Endodermal cell (in vitro differentiated cells): ENCODE data around the gene RAB3D. TPM values are rescaled to one million over a fixed set of nuclear protein-coding genes. Genes with fewer than 3 reads are reported as not detected.

Experiments
- DNase-seq: peaks from one replicate; pipeline ENCODE4 v3.0.0-alpha.2; 2017
- H3K27ac ChIP-seq: 2 replicates; pipeline ENCODE4 v1.5.1; 2013; ENCODE audit warnings: mild to moderate bottlenecking, low read depth, low read length, moderate library complexity
- H3K27me3 ChIP-seq: 2 replicates; pipeline ENCODE4 v1.6.1; 2013; ENCODE audit warnings: mild to moderate bottlenecking, low read length, moderate library complexity; ENCODE audit not compliant: insufficient read depth, control insufficient read depth, poor library complexity, severe bottlenecking
- H3K36me3 ChIP-seq: 2 replicates; pipeline ENCODE4 v1.7.0; 2013; ENCODE audit warnings: mild to moderate bottlenecking, low read length, moderate library complexity; ENCODE audit not compliant: control insufficient read depth, insufficient read depth
- H3K4me1 ChIP-seq: one replicate; pipeline ENCODE4 v1.7.0; 2013; ENCODE audit warnings: low read length; ENCODE audit not compliant: control insufficient read depth, insufficient read depth
- H3K4me3 ChIP-seq: 2 replicates; pipeline ENCODE4 v1.5.1; 2013; ENCODE audit warnings: mild to moderate bottlenecking, low read length, moderate library complexity
- H3K9ac ChIP-seq: 2 replicates; pipeline ENCODE4 v1.6.1; 2013; ENCODE audit warnings: mild to moderate bottlenecking, low read length, moderate library complexity; ENCODE audit not compliant: poor library complexity, severe bottlenecking; ENCODE audit errors: extremely low read depth
- H3K9me3 ChIP-seq: 2 replicates; pipeline ENCODE4 v1.6.1; 2013; ENCODE audit warnings: mild to moderate bottlenecking, low read length, moderate library complexity; ENCODE audit not compliant: control insufficient read depth
- H3K27ac Mint-ChIP-seq: 2 replicates; pipeline ENCODE4 v1.8.0; 2020; ENCODE audit warnings: mixed read lengths
- H3K27me3 Mint-ChIP-seq: 2 replicates; pipeline ENCODE4 v1.8.0; 2021; ENCODE audit warnings: mild to moderate bottlenecking, mixed read lengths; ENCODE audit not compliant: insufficient read depth
- H3K36me3 Mint-ChIP-seq: 2 replicates; pipeline ENCODE4 v1.8.0; 2020; ENCODE audit warnings: low read depth, mixed read lengths
- H3K4me1 Mint-ChIP-seq: 2 replicates; pipeline ENCODE4 v1.8.0; 2020; ENCODE audit warnings: mixed read lengths
- H3K4me3 Mint-ChIP-seq: 2 replicates; pipeline ENCODE4 v1.8.0; 2020; ENCODE audit warnings: mild to moderate bottlenecking, moderate library complexity, mixed read lengths
- H3K9me3 Mint-ChIP-seq: 2 replicates; pipeline ENCODE4 v1.8.0; 2020; ENCODE audit warnings: mild to moderate bottlenecking, mixed read lengths
- WGBS, 2 experiments: methylation state at CpG; one replicate each; pipeline versions ENCODE4 v1.1.5 to v1.1.7; 2013; ENCODE audit warnings: missing lambda C conversion rate in 2 of 2, mixed read lengths in 1 of 2; ENCODE audit not compliant: insufficient coverage in 1 of 2, insufficient read length in 1 of 2; 5-methylcytosine and 5-hydroxymethylcytosine counted together
- total RNA-seq, 2 donors: library from RNA; stranded (reverse); fragmentation: NEBNext Ultra II Directional in 1 of 2; extraction: Animal tissue kit (Norgen Biotek cat#: 25700) in 1 of 2; gene quantifications; 2 replicates in 1 of 2; 3 replicates in 1 of 2; pipeline ENCODE4 v1.2.1, GENCODE V29; 2021
- TF ChIP-seq, protein P1 (sequence below): fragments of 200-600 bp; sonication (generic); conservative IDR thresholded peaks from 2 replicates; pipeline ENCODE4 v1.5.0; 2021; ENCODE audit warnings: antibody characterized with exemption, mild to moderate bottlenecking

Gene RAB3D
- total RNA-seq, 2 donors from 2014 or later = 37.2 to 43.2 TPM

DNA sequence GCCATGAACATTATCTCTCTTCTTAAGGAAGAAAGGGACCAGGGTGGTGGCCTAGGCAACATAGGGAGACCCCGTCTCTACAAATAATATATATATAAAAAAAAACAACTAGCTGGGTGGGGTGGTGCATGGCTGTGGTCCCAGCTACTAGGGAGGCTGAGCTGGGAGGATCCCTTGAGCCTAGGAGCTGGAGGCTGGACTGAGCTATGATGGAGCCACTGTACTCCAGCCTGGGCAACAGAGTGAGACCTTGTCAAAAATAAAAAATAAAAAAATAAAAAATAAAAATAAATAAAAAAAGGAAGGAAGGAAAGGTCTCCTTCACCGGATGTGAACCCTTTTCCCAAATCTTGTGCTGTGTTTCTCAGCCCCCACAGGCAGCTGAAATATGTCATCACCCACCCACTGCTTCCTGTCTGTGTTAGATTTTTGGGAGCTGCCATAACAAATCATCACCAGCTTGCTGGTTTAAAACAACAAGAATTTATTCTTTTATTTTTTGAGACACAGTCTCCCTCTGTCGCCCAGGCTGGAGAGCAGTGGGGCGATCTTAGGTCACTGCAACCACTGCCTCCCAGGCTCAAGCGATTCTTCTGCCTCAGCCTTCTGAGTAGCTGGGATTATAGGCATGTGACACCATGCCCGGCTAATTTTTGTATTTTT, 53.0 kb downstream of the RAB3D start:
- H3K9ac ChIP-seq = no peak overlapping the region
- Mint-ChIP-seq H3K36me3 (no peaks in the 10 kb centered on the region), H3K4me1 (no peaks in the 10 kb centered on the region), H3K9me3 (no peaks in the 10 kb centered on the region), H3K4me3 (no peak overlapping the region), H3K27me3 (no peaks in the 10 kb centered on the region), H3K27ac (no peak overlapping the region)
- no peak for DNase-seq
- no peaks in the 10 kb centered on the region for H3K9me3 ChIP-seq
- H3K27ac ChIP-seq = no peak overlapping the region
- H3K4me1 ChIP-seq = no peaks in the 10 kb centered on the region
- no peak overlapping the region for H3K4me3 ChIP-seq
- no peaks in the 10 kb centered on the region for H3K36me3 ChIP-seq
- 91 to 93% methylated on average over 5 of the region's 6 CpGs for WGBS, 2 experiments
- no peaks in the 10 kb centered on the region for H3K27me3 ChIP-seq
- TF ChIP-seq, protein P1, sequence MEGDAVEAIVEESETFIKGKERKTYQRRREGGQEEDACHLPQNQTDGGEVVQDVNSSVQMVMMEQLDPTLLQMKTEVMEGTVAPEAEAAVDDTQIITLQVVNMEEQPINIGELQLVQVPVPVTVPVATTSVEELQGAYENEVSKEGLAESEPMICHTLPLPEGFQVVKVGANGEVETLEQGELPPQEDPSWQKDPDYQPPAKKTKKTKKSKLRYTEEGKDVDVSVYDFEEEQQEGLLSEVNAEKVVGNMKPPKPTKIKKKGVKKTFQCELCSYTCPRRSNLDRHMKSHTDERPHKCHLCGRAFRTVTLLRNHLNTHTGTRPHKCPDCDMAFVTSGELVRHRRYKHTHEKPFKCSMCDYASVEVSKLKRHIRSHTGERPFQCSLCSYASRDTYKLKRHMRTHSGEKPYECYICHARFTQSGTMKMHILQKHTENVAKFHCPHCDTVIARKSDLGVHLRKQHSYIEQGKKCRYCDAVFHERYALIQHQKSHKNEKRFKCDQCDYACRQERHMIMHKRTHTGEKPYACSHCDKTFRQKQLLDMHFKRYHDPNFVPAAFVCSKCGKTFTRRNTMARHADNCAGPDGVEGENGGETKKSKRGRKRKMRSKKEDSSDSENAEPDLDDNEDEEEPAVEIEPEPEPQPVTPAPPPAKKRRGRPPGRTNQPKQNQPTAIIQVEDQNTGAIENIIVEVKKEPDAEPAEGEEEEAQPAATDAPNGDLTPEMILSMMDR = no peak

DNA sequence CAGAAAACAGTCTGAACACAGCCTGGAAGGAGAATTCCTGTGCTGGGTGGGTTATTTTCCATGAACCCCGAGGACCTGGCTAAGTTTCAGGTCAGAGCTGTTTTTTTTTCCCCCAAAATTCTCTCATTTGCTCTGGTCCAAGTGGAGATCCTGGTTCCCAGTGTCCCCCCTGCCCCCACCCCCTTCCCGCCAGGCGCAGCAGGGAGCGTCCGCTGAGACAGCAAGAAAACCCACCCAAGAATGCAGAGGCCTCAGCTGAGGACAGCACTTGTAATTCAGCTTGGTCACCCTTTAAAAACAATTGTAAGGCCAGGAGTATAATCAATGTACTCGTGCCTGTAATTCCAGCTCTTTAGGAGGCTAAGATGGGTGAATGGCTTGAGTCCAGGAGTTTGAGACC, 54.9 kb downstream of the RAB3D start:
- WGBS, 2 experiments = 85 to 87% methylated on average over 2 to 6 of the region's 6 CpGs
- Histone ChIP-seq H3K9ac (no peak overlapping the region), H3K27ac (no peak overlapping the region), H3K9me3 (no peaks in the 10 kb centered on the region), H3K4me3 (no peak overlapping the region), H3K27me3 (no peaks in the 10 kb centered on the region), H3K4me1 (no peaks in the 10 kb centered on the region), H3K36me3 (no peaks in the 10 kb centered on the region)
- H3K36me3 Mint-ChIP-seq = no peaks in the 10 kb centered on the region
- TF ChIP-seq, protein P1 = no peak
- peaks cover 2% of the 10 kb centered on the region for H3K4me1 Mint-ChIP-seq
- H3K27me3 Mint-ChIP-seq = no peaks in the 10 kb centered on the region
- no peak overlapping the region for H3K27ac Mint-ChIP-seq
- H3K4me3 Mint-ChIP-seq = no peak overlapping the region
- DNase-seq = no peak
- H3K9me3 Mint-ChIP-seq = peaks cover 3% of the 10 kb centered on the region

DNA sequence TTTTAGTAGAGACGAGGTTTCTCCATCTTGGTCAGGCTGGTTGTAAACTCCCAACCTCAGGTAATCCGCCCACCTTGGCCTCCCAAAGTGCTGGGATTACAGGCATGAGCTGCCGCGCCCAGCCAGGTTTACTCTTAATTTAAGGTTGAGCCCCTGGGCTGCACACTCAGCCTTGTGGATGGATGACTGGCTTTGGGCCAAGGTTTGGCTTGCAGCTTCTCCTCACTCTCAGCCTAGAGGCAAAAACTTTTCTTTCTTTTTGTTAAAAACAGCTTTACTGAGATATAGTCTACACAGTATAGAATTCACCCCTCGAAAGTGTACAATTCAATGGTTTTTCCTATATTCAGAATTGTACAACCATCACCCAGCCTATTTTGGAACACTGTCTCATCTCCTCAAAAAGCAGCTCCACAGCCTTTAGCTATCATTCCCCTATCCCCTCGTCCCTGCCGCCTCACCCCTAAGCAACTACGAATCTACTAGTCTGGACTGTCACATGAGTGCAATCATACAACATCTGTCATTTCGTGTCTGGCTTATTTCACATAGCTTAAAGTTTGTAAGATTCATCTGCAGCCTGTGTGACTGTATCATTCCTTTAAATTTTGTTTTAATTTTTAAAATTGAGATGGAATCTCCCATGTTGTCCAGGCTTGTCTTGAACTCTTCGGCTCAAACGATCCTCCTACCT, 58.0 kb downstream of the RAB3D start:
- TF ChIP-seq, protein P1 = no peak
- Mint-ChIP-seq H3K9me3 (peaks cover 25% of the 10 kb centered on the region), H3K36me3 (peaks cover 2% of the 10 kb centered on the region), H3K4me1 (peaks cover 3% of the 10 kb centered on the region), H3K4me3 (no peak overlapping the region), H3K27ac (no peak overlapping the region), H3K27me3 (no peaks in the 10 kb centered on the region)
- WGBS, 2 experiments = 94 to 95% methylated on average over 7 to 11 of the region's 11 CpGs
- H3K27me3 ChIP-seq = no peaks in the 10 kb centered on the region
- H3K4me1 ChIP-seq = no peaks in the 10 kb centered on the region
- no peaks in the 10 kb centered on the region for H3K36me3 ChIP-seq
- no peaks in the 10 kb centered on the region for H3K9me3 ChIP-seq
- H3K4me3 ChIP-seq = no peak overlapping the region
- no peak for DNase-seq
- no peak overlapping the region for H3K9ac ChIP-seq
- H3K27ac ChIP-seq = no peak overlapping the region
